H1 (cell line): ENCODE results near the gene NUDT3. TPM values are rescaled to one million over a fixed set of nuclear protein-coding genes. Genes with fewer than 3 reads are reported as not detected.
"Not testable (repeated sequence)": the region's sequence is repeated elsewhere in the genome, so short reads cannot be mapped to it uniquely, and the experiment has no call there.

Experiments used
- CTCF ChIA-PET: fragments of 300-600 bp; sonication (Branson Sonifier 250); formaldehyde crosslinking; loops from one replicate; lab custom pipeline; 2021; ENCODE audit not compliant: partially characterized antibody; lab: Charles Lee
- POLR2A ChIA-PET: fragments of 300-600 bp; sonication (Branson Sonifier 250); formaldehyde crosslinking; loops from one replicate; lab custom pipeline; 2021; ENCODE audit warnings: inconsistent platforms; ENCODE audit not compliant: partially characterized antibody; lab: Charles Lee
- DNase-seq, 2 experiments: peaks; one replicate each; pipeline versions ENCODE4 v3.0.0 to v3.0.0-alpha.2; 2010 to 2022; ENCODE audit warnings: low spot score in 2 of 2, low read depth in 1 of 2, mixed read lengths in 1 of 2
- FAIRE-seq: peaks from 2 replicates; lab custom pipeline; 2011; peaks lifted over from hg19 to GRCh38; lab: Jason Lieb, UNC
- H2AFZ ChIP-seq: 2 replicates; pipeline ENCODE4 v1.8.1; 2012; ENCODE audit warnings: low read length, inconsistent platforms
- H2AK5ac ChIP-seq: 2 replicates; pipeline ENCODE4 v1.6.1; 2013; ENCODE audit warnings: low read depth, low read length
- H2BK120ac ChIP-seq: replicated peaks from 2 replicates; pipeline ENCODE3; 2013; ENCODE audit warnings: low read depth, low read length, inconsistent platforms
- H2BK12ac ChIP-seq: 2 replicates; pipeline ENCODE4 v1.6.1; 2013; ENCODE audit warnings: low read depth, low read length
- H2BK15ac ChIP-seq: 2 replicates; pipeline ENCODE4 v1.6.1; 2013; ENCODE audit warnings: low read length
- H2BK20ac ChIP-seq: 2 replicates; pipeline ENCODE4 v1.6.1; 2013; ENCODE audit warnings: low read length
- H2BK5ac ChIP-seq: 2 replicates; pipeline ENCODE4 v1.6.1; 2013; ENCODE audit warnings: low read depth, low read length
- H3K14ac ChIP-seq: 2 replicates; pipeline ENCODE4 v1.6.1; 2013; ENCODE audit warnings: inconsistent platforms; ENCODE audit not compliant: insufficient read length
- H3K18ac ChIP-seq: 2 replicates; pipeline ENCODE4 v1.6.1; 2013; ENCODE audit warnings: low read length; ENCODE audit errors: extremely low read depth
- H3K23ac ChIP-seq: 2 replicates; pipeline ENCODE4 v1.6.1; 2013; ENCODE audit warnings: inconsistent platforms; ENCODE audit not compliant: insufficient read length
- H3K23me2 ChIP-seq: 2 replicates; pipeline ENCODE4 v1.6.1; 2013; ENCODE audit warnings: low read depth, low read length
- H3K27ac ChIP-seq: 2 replicates; pipeline ENCODE4 v1.6.1; 2011; ENCODE audit warnings: low read depth, low read length, inconsistent platforms
- H3K27me3 ChIP-seq, 4 experiments: replicated peaks in 1 of 4; 1 replicate in 1 of 4; 2 replicates in 3 of 4; pipeline versions ENCODE4 v1.6.1 to v1.8.1; 2011 to 2013; ENCODE audit warnings: low read length in 3 of 4, mild to moderate bottlenecking in 3 of 4, inconsistent platforms in 2 of 4, mixed read lengths in 2 of 4, moderate library complexity in 1 of 4; ENCODE audit not compliant: control insufficient read depth in 3 of 4, insufficient read depth in 3 of 4; ENCODE audit errors: extremely low read depth in 1 of 4
- H3K36me3 ChIP-seq, 4 experiments: 2 replicates each; pipeline versions ENCODE4 v1.6.1 to v1.8.1; 2011 to 2013; ENCODE audit warnings: mild to moderate bottlenecking in 4 of 4, low read length in 3 of 4, moderate library complexity in 2 of 4, control low read depth in 1 of 4, inconsistent platforms in 1 of 4; ENCODE audit not compliant: insufficient read depth in 4 of 4, control insufficient read depth in 2 of 4
- H3K4ac ChIP-seq: replicated peaks from 2 replicates; pipeline ENCODE3; 2013; ENCODE audit warnings: low read length, low read depth, mixed read lengths, inconsistent platforms; ENCODE audit not compliant: insufficient read length
- H3K4me1 ChIP-seq, 4 experiments: replicated peaks in 1 of 4; 1 replicate in 1 of 4; 2 replicates in 3 of 4; pipeline versions ENCODE4 v1.6.1 to v1.8.1; 2011 to 2013; ENCODE audit warnings: low read length in 3 of 4, inconsistent platforms in 2 of 4, mixed read lengths in 1 of 4; ENCODE audit not compliant: insufficient read depth in 4 of 4, control insufficient read depth in 3 of 4
- H3K4me2 ChIP-seq, 2 experiments: 2 replicates each; pipeline versions ENCODE4 v1.6.1 to v1.8.1; 2011 to 2013; ENCODE audit warnings: low read depth in 2 of 2, low read length in 2 of 2, control low read depth in 1 of 2, inconsistent platforms in 1 of 2, mild to moderate bottlenecking in 1 of 2; ENCODE audit not compliant: insufficient read depth in 1 of 2
- H3K4me3 ChIP-seq, 4 experiments: fragments of 200-600, 300-600 bp in 1 of 4; sonication (generic), shearing (Covaris generic), sonication (Bioruptor Twin) in 1 of 4; 2 replicates each; pipeline versions ENCODE4 v1.5.1 to v1.8.1; 2011 to 2016; ENCODE audit warnings: low read length in 4 of 4, low read depth in 3 of 4, control low read depth in 2 of 4, inconsistent platforms in 2 of 4, mild to moderate bottlenecking in 2 of 4, mixed read lengths in 1 of 4, moderate library complexity in 1 of 4; ENCODE audit not compliant: insufficient read depth in 2 of 4; ENCODE audit errors: extremely low read depth in 1 of 4
- H3K56ac ChIP-seq: replicated peaks from 2 replicates; pipeline ENCODE3; 2013; ENCODE audit warnings: low read depth, mild to moderate bottlenecking, mixed read lengths, low read length, inconsistent platforms; ENCODE audit not compliant: insufficient read length
- H3K79me1 ChIP-seq: 2 replicates; pipeline ENCODE4 v1.6.1; 2013; ENCODE audit warnings: low read depth, low read length, control low read depth
- H3K79me2 ChIP-seq, 2 experiments: 2 replicates each; pipeline versions ENCODE4 v1.6.1 to v1.8.1; 2012 to 2013; ENCODE audit warnings: low read length in 2 of 2, mild to moderate bottlenecking in 2 of 2, inconsistent platforms in 1 of 2; ENCODE audit not compliant: insufficient read depth in 2 of 2, control insufficient read depth in 1 of 2
- H3K9ac ChIP-seq, 4 experiments: replicated peaks in 1 of 4; 1 replicate in 1 of 4; 2 replicates in 3 of 4; pipeline versions ENCODE4 v1.6.1 to v1.8.1; 2011 to 2013; ENCODE audit warnings: low read depth in 3 of 4, low read length in 3 of 4, control low read depth in 2 of 4, mild to moderate bottlenecking in 2 of 4, moderate library complexity in 2 of 4, inconsistent platforms in 1 of 4; ENCODE audit errors: extremely low read depth in 1 of 4
- H3K9me3 ChIP-seq, 2 experiments: 2 replicates each; pipeline versions ENCODE4 v1.6.1 to v1.8.1; 2012 to 2013; ENCODE audit warnings: mild to moderate bottlenecking in 2 of 2, moderate library complexity in 2 of 2, control low read depth in 1 of 2, inconsistent platforms in 1 of 2, low read depth in 1 of 2, low read length in 1 of 2, mixed read lengths in 1 of 2; ENCODE audit not compliant: insufficient read depth in 2 of 2
- H4K20me1 ChIP-seq, 2 experiments: replicated peaks in 1 of 2; 2 replicates each; pipeline versions ENCODE3 to v1.8.1; 2011 to 2013; ENCODE audit warnings: inconsistent platforms in 2 of 2, low read length in 2 of 2, mild to moderate bottlenecking in 1 of 2; ENCODE audit not compliant: insufficient read depth in 2 of 2, control insufficient read depth in 1 of 2
- H4K5ac ChIP-seq: 2 replicates; pipeline ENCODE4 v1.6.1; 2013; ENCODE audit warnings: low read length, low read depth, mixed read lengths, inconsistent platforms; ENCODE audit not compliant: insufficient read length
- H4K8ac ChIP-seq: 2 replicates; pipeline ENCODE4 v1.8.0; 2013; ENCODE audit warnings: mild to moderate bottlenecking, moderate library complexity, low read length, inconsistent platforms; ENCODE audit not compliant: insufficient read depth; ENCODE audit errors: extremely low read depth
- H4K91ac ChIP-seq: replicated peaks from 2 replicates; pipeline ENCODE3; 2013; ENCODE audit warnings: low read length, mixed read lengths, inconsistent platforms; ENCODE audit not compliant: insufficient read length
- WGBS, 2 experiments: shearing (Covaris generic) in 1 of 2; methylation state at CpG; one replicate each; pipeline versions ENCODE4 v1.1.6 to v1.1.7; 2013 to 2015; ENCODE audit warnings: low lambda C conversion rate in 2 of 2, mixed read lengths in 2 of 2, inconsistent platforms in 1 of 2, low coverage in 1 of 2, missing lambda C conversion rate in 1 of 2; ENCODE audit not compliant: insufficient replicate concordance in 2 of 2, insufficient coverage in 1 of 2, insufficient read length in 1 of 2; ENCODE audit errors: extremely low coverage in 1 of 2, missing lambda C conversion rate in 1 of 2; 5-methylcytosine and 5-hydroxymethylcytosine counted together
- polyA plus RNA-seq, 7 experiments: library from polyadenylated mRNA; depleted of rRNA in 3 of 7; stranded (reverse) in 5 of 7; unstranded in 2 of 7; fragments of >200 nt in 5 of 7; fragments of 200-250 nt in 2 of 7; gene quantifications; 1 replicate in 5 of 7; 2 replicates in 1 of 7; 4 replicates in 1 of 7; pipeline versions ENCODE4 v1.2.1 to v1.2.3, GENCODE V29; 2011 to 2013; ENCODE audit warnings: missing spikeins in 2 of 7, mixed read lengths in 2 of 7
- total RNA-seq: library from RNA; stranded (reverse); fragmentation: NEBNext Ultra II Directional; extraction: Animal tissue kit (Norgen Biotek cat#: 25700); gene quantifications from 2 replicates; pipeline ENCODE4 v1.2.1, GENCODE V29; 2021

Gene NUDT3
- total and polyA plus RNA-seq, 2 of the 8 experiments (the other 6 are each of a cell fraction or from before 2014, with no cell fraction given) = 14.1 to 36.9 TPM

GRCh38 chr6:34363681-34364075 is 28.8 kb downstream of the NUDT3 start:
- not testable (repeated sequence) for H2BK120ac ChIP-seq, H3K4me2 ChIP-seq, H4K91ac ChIP-seq, H4K8ac ChIP-seq, DNase-seq, H3K27me3 ChIP-seq, H3K79me1 ChIP-seq, H2AFZ ChIP-seq, H3K4me3 ChIP-seq, H3K56ac ChIP-seq, FAIRE-seq, H2BK5ac ChIP-seq, H3K27ac ChIP-seq, H2BK15ac ChIP-seq, H3K23me2 ChIP-seq, H2BK20ac ChIP-seq, H4K5ac ChIP-seq, H2BK12ac ChIP-seq, H3K4me1 ChIP-seq, H3K36me3 ChIP-seq, H4K20me1 ChIP-seq, H3K4ac ChIP-seq, H3K9me3 ChIP-seq, H3K23ac ChIP-seq, H3K18ac ChIP-seq, H3K14ac ChIP-seq, H3K9ac ChIP-seq, H2AK5ac ChIP-seq
- CTCF ChIA-PET = interaction anchor here (1.4 to 2.0 kb wide), 3 partner anchors 14 to 114 kb away, joined by 3 to 6 read pairs (median 3); partner anchors contain the start of gene SMIM29
- 84% methylated on average over 5 of the region's 9 CpGs; no CpG with 5 or more reads in 1 of the 2 experiments for WGBS, 2 experiments
- peaks cover 3 to 69% of the 10 kb centered on the region in 2 experiments; a peak in 3 of 4 replicates for H3K79me2 ChIP-seq
- POLR2A ChIA-PET = interaction anchor here (1.2 to 1.7 kb wide), 2 partner anchors 40 to 61 kb away, joined by 4 read pairs; no protein-coding TSS in a partner anchor
